HTERT RPE-1 (cell line): ENCODE results near the gene RRH.

Experiments
- in situ Hi-C: fragments of 300-500 bp; cut with MboI; formaldehyde crosslinking; loops from 4 replicates; pipeline ENCODE4 v1.14.3; 2020; ENCODE audit warnings: low sequenced_read_pairs

RRH gene

DNA sequence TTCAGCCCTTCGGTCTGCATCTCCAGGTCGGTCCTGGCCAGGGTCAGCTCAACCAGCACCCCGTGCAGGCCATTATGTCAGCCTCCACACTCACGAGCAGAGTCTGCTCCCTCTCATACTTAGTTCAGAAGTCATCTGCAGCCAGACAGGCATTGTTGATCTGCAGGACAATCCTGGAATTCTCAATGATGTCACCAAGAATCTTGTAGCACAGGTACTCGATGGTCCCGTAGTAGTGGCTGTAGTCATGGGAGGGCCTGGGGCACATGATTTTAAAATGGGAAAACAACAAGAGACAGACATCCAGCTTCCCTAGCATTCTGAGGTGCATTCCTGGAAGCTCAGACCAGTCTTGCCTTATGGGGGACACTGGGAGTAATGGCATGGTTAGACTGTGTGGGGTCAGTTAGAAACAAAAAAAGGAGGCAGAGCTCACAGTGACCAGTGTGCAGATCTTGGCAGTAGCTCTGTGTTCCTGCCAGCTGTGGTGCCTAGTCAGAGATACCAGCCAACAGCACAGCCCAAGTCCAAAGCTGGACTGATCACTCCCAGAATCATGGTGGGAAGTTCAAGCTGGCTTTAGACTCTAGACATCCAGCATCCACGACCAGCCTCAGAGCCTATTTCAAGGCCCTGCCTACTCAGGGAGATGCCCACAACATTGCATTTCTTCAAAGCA lies 52.0 kb downstream of the RRH start:
- in situ Hi-C loops: no loop called here

- in situ Hi-C loops: no loop called here
These were observed 58.5 kb downstream of the RRH start for GRCh38 chr4:109886303-109886702.

DNA sequence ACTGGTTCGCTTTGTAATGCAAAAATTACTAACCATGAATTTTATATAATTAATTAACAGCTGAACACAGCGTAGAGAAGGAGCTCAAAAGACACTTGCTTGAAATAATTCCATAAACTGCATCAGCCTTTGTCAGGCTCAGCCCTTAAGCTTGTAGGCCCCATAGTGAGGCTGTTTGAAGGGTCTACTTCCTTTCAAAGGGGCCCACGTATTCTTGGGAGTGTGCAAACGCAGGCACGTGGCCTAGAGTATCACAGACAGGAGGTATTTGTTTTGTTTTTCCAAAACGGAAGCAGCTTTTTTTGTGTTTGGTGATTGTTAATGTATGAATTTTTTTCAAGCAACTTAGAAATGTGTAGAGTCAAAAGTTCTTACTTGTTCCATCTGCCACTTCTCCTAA lies 59.3 kb downstream of the RRH start:
- in situ Hi-C loops: no loop called here

DNA sequence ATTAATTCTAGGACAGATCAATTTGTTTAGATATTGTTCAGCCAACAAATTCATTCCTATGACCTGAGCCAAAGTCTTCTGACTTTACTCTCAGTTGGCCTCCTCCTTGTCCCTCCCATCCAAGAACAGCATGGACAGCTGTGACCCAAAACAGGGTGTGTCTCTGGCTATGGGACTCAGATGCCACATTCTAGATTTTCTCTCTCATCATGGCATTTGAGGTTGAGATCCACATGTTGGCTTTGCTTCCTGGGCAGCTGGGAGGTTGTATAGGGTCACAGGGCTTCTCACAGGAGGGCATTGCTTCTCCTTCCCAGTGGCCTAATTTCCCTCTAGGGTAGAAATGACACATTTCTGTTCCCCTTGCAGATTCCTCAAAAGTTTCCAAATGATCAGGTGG lies 62.3 kb downstream of the RRH start:
- in situ Hi-C loops: no loop called here
